SH-SY5Y (cell line): ENCODE measurements around the gene GNGT2.

Experiments used
- GATA2 ChIP-seq: IDR thresholded peaks from 2 replicates; pipeline ENCODE4 v1.6.1; 2011; ENCODE audit warnings: mild to moderate bottlenecking, low read depth, low read length
- GATA3 ChIP-seq: IDR thresholded peaks from 2 replicates; pipeline ENCODE4 v1.6.1; 2011; ENCODE audit warnings: low read depth, mild to moderate bottlenecking, low read length, moderate library complexity

GRCh38 chr17:49156256-49156655 is 54.1 kb downstream of the GNGT2 start:
- TF ChIP-seq GATA2 (no peak), GATA3 (no peak)
